Measurements from ENCODE around the gene ASIP.
"Not testable (repeated sequence)": the region's sequence is repeated elsewhere in the genome, so short reads cannot be mapped to it uniquely, and the experiment has no call there.

Gene ASIP

DNA sequence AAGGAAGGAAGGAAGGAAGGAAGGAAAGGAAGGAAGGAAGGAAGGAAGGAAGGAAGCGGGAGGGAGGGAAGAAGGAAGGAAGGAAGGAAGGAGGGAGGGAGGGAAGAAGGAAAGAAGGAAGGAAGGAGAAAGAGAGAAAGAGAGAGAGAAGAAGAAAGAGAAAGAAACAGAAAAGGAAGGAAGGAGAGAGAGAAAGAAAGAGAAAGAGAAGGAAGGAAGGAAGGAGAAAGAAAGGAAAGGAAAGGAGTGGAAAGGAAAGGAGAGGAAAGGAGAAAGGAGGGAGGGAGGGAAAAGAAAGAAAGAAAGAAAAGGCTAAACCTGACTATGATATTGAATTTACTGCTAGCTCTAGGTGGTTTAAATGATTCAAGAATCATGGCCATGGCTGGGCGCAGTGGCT, 5.3 kb upstream of the ASIP start:
- H3K36me3 ChIP-seq: no peaks in the 10 kb centered on the region
- TF ChIP-seq, protein P1, sequence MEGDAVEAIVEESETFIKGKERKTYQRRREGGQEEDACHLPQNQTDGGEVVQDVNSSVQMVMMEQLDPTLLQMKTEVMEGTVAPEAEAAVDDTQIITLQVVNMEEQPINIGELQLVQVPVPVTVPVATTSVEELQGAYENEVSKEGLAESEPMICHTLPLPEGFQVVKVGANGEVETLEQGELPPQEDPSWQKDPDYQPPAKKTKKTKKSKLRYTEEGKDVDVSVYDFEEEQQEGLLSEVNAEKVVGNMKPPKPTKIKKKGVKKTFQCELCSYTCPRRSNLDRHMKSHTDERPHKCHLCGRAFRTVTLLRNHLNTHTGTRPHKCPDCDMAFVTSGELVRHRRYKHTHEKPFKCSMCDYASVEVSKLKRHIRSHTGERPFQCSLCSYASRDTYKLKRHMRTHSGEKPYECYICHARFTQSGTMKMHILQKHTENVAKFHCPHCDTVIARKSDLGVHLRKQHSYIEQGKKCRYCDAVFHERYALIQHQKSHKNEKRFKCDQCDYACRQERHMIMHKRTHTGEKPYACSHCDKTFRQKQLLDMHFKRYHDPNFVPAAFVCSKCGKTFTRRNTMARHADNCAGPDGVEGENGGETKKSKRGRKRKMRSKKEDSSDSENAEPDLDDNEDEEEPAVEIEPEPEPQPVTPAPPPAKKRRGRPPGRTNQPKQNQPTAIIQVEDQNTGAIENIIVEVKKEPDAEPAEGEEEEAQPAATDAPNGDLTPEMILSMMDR (IDR thresholded peaks at IDR 0.05; ENCODE audit: low read depth, low read length): no peak
- no peak overlapping the region for H3K4me3 ChIP-seq (ENCODE audit: low read depth, low read length)
- H3K27me3 ChIP-seq (ENCODE audit: insufficient read depth, low read depth, severe bottlenecking): no peaks in the 10 kb centered on the region
- H3K9me3 ChIP-seq (ENCODE audit: severe bottlenecking): peaks cover 10% of the 10 kb centered on the region
- no peak overlapping the region for H3K27ac ChIP-seq
- no peak for DNase-seq

DNA sequence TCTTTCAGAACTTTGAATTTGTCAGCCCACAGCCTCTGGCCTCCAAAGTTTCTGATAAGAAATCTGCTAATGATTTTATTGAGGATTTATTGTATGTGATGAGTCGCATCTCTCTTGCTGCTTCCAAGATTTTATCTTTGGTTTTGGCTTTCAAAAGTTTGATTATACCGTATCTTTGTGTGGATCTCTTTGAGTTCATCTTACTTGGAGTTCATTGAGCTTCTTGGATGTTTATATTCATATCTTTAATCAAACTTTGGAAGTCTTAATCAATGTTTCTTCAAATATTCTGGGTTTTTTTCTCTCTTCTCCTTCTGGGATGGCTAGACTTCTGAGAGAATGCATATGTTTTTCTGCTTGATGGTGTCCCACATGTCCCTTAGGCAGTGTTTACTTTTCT, 3.3 kb upstream of the ASIP start:
- H3K36me3 ChIP-seq: no peaks in the 10 kb centered on the region

DNA sequence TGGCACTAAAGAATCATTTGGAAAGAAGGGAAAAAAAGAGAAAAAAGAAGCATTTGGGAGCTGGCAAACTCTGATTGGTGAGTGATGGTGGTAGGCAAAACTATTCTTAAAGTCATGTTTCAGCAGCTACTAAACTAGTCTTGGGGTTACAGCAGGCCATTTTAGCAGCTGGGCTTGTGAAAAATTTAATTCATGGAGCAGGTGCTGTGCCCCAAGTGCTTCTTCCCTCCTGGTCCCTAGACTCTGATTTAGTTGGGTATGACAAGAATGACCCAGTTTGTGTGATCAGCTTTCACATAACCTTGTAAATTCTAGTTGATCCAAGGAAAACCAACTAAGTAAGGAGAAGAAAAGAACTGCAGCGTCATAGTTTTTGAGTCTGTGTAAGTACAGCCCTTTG, 1.1 kb upstream of the ASIP start:
- no peak overlapping the region for H3K27ac ChIP-seq
- no peak overlapping the region for H3K4me3 ChIP-seq (ENCODE audit: low read depth, low read length)
- TF ChIP-seq, protein P1 (IDR thresholded peaks at IDR 0.05; ENCODE audit: low read depth, low read length): no peak
- H3K27me3 ChIP-seq (ENCODE audit: insufficient read depth, low read depth, severe bottlenecking): no peaks in the 10 kb centered on the region
- H3K9me3 ChIP-seq (ENCODE audit: severe bottlenecking): peaks cover 3% of the 10 kb centered on the region
- H3K36me3 ChIP-seq: no peaks in the 10 kb centered on the region
- DNase-seq: no peak

More for the DNA sequence above, 3.3 kb upstream of the ASIP start:
- H3K27me3 ChIP-seq (ENCODE audit: insufficient read depth, low read depth, severe bottlenecking): no peaks in the 10 kb centered on the region
- no peak overlapping the region for H3K4me3 ChIP-seq (ENCODE audit: low read depth, low read length)
- no peak for DNase-seq
- TF ChIP-seq, protein P1 (IDR thresholded peaks at IDR 0.05; ENCODE audit: low read depth, low read length): no peak
- no peak overlapping the region for H3K27ac ChIP-seq
- peaks cover 3% of the 10 kb centered on the region for H3K9me3 ChIP-seq (ENCODE audit: severe bottlenecking)

DNA sequence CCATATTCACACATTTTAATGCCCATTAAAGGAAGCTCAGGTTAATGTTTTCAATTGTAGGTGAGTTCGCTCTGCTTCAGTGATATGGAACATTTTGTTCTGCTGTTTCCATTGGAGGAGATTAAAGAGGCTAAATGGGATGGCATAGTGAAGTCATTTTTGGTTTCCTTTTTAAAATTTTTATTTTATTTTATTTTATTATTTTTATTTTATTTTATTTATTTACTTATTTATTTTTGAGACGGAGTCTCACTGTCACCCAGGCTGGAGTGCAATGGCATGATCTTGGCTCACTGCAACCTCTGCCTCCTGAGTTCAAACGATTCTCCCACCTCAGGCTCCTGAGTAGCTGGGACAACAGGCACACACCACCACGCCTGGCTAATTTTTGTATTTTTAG, 792 bp downstream of the ASIP start:
- not testable (repeated sequence) for H3K4me3 ChIP-seq (ENCODE audit: low read depth, low read length); H3K27ac ChIP-seq; DNase-seq; H3K36me3 ChIP-seq; H3K27me3 ChIP-seq (ENCODE audit: insufficient read depth, low read depth, severe bottlenecking); H3K9me3 ChIP-seq (ENCODE audit: severe bottlenecking)

DNA sequence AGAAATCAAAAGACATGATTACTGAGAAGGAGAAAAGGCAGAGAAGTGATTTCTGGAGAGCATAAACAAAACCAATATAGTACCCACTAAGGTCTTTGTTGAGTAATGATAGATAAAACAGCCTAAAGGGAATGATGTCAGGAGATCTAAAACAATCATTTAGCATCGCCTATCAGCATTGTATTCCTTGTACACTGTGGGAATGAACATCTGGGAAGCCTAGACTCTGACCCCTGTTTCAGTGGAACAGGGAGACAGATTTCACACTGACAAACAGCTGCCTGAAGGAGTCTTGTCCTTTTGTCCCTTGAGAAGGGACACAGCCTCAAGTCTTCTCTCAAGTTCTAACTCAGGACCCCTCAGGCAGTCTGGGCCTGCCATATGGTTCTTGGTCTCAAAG, 1.7 kb downstream of the ASIP start:
- H3K9me3 ChIP-seq (ENCODE audit: severe bottlenecking): peaks cover 2% of the 10 kb centered on the region
- H3K36me3 ChIP-seq: no peaks in the 10 kb centered on the region
- TF ChIP-seq, protein P1 (IDR thresholded peaks at IDR 0.05; ENCODE audit: low read depth, low read length): no peak
- H3K27ac ChIP-seq: no peak overlapping the region
- no peak overlapping the region for H3K4me3 ChIP-seq (ENCODE audit: low read depth, low read length)
- no peak for DNase-seq
- no peaks in the 10 kb centered on the region for H3K27me3 ChIP-seq (ENCODE audit: insufficient read depth, low read depth, severe bottlenecking)

DNA sequence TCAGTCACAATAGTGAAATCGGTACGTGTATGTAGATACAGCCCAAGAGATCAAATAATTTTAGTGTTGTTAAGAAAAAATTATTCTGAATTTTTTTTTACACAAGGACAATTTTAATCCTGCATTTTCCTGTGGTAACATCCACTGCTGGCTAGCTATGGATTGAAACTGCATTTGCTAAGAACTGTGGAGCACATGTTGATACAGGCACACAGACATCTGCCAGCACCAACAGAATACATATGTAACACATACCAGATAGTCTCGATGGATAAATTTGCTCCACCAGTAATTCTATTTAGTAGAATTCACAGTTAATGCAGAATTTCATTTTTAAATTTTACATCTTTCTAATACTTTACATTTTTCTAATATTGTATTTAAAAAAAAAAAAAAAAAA, 2.2 kb downstream of the ASIP start:
- TF ChIP-seq, protein P1 (IDR thresholded peaks at IDR 0.05; ENCODE audit: low read depth, low read length): no peak
- DNase-seq: no peak
- Histone ChIP-seq H3K4me3 (ENCODE audit: low read depth, low read length) (no peak overlapping the region), H3K27me3 (ENCODE audit: insufficient read depth, low read depth, severe bottlenecking) (no peaks in the 10 kb centered on the region), H3K9me3 (ENCODE audit: severe bottlenecking) (no peaks in the 10 kb centered on the region), H3K27ac (no peak overlapping the region), H3K36me3 (no peaks in the 10 kb centered on the region)
